ENCODE data around the gene PAWR.
"Not testable (repeated sequence)": the region's sequence is repeated elsewhere in the genome, so short reads cannot be mapped to it uniquely, and the experiment has no call there.

Gene PAWR

DNA sequence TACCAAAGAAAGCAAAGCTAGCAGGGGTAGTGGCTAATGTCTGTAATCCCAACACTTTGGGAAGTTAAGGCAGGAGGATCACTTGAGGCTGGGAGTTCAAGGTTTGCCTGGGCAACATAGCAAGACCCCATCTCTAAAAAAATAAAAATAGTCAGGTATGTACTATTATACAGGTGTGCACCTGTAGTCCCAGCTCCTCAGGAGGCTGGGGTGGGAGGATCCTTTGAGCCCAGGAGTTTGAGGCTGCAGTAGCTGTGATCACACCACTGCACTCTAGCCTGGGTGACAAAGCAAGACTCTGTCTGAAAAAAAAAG lies 142.2 kb downstream of the PAWR start:
- DNase-seq (ENCODE audit: low read depth), result no peak

GRCh38 chr12:79547735-79548609 lies 142.8 kb downstream of the PAWR start:
- DNase-seq (ENCODE audit: low read depth), result no peak

DNA sequence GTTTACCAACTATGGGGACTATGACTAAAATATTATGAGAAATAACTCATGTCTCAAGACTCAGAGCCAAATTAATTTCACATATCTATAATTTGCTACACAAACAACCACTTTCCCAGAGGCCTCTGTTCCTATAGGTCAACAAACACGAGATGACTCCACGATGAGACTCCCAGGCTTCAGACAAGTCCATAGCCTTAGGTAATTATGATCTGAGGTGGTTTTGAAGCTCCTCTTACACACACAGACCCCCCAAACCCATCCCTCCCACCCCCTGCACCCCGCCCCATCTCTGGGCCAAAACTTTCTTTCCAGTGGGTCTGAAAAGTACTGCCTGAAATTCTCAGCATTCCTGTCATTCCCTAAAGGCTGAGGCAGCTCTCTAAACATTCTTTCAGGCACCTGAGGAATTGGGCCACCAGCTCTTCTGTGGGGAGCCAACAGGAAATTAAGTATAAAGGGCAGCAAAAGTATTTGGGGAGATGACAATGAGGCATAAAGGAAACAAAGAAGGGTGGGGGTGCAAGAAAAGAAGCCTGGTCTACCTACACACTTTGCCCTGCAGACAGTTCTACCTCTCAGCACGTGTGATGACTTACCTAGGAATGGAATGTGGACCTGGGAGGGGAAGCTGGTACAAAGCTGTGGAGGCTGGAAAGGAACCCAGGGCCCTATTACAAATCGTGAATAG lies 143.6 kb downstream of the PAWR start:
- DNase-seq (ENCODE audit: low read depth), result no peak

DNA sequence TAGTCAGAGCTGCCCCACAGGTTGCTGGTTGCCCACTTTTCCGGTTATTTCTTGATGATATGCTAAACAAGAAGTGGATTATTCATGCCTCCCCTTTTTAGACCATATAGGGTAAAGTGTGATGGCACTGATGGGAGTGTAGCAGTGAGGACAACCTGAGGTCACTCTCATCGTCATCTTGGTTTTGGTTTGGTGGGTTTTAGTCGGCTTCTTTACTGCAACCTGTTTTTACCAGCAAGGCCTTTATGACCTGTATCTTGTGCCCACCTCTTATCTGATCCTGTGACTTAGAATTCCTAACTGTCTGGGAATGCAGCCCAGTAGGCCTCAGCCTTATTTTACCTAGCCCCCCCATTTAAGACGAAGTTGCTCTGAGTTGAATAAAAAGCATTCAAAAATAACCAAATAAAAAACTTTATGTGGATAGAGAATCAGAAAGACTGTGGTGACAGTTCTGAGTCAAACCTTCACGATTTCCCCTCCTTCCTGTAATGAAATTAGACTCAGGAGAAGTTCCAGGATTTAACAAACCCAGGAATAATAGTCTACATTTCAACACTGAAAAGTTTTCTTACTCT lies 144.2 kb downstream of the PAWR start:
- no peak for DNase-seq (ENCODE audit: low read depth)

GRCh38 chr12:79544439-79544838 lies 146.3 kb downstream of the PAWR start:
- not testable (repeated sequence) for DNase-seq (ENCODE audit: low read depth)

DNA sequence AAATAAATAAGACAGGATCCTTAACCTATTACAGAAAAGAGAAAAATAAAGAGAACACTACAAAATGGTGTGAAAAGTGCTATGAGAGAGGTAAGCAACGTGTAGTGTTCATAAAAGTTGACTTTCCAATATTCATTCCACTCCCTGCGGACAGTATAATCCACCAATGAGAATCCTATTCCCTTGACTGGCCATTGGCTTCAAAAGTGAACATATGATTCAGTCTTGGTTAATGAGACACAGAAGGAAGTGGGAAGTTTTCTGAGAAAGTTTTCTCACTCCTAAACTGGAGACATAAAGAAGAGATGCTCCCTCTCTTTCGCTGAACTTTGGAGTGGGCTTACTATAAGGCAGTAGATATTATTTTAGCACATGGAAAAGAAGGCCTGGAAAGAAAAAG lies 153.1 kb downstream of the PAWR start:
- DNase-seq (ENCODE audit: low read depth), result no peak

DNA sequence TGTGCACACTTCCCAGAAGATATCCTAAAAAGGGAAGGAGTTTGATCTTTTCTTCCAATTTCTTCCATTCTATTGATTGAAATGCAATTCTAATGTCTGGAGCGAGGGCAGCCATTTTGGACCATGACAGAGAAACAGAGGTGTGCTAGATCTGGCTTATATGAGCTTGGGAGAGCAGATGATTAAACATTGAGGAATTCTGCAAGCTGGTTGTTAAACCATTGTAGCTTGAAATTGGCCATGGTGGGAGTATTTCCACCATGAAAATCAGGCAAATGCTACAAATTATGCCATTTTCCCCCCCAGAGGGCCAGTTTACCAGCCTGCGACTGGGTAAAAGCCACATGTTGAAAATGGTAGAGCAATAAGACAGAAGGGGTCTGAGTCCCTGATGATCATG lies 155.0 kb downstream of the PAWR start:
- no peak for DNase-seq (ENCODE audit: low read depth)

Measured in T-helper 22 cell (primary cell).